Fibroblast of skin of right biceps (primary cell): Measurements from ENCODE around the gene XRCC3.

Experiments used
- DNase-seq: peaks from one replicate; pipeline ENCODE4 v3.0.0-alpha.2; 2013

Gene XRCC3

GRCh38 chr14:103657471-103657870, 57.8 kb downstream of the XRCC3 start:
- peak; percentile 78 for DNase-seq

- DNase-seq = no peak
These were observed 58.5 kb downstream of the XRCC3 start for GRCh38 chr14:103656756-103657133.

- no peak for DNase-seq
These were observed 59.1 kb downstream of the XRCC3 start for GRCh38 chr14:103656031-103656755.

- DNase-seq = no peak
These were observed 60.6 kb downstream of the XRCC3 start for GRCh38 chr14:103654619-103655018.

- no peak for DNase-seq
These were observed 61.4 kb downstream of the XRCC3 start for GRCh38 chr14:103653805-103654204.

GRCh38 chr14:103653336-103653735, 61.9 kb downstream of the XRCC3 start:
- DNase-seq = peak; percentile 17

- no peak for DNase-seq
These were observed 62.4 kb downstream of the XRCC3 start for GRCh38 chr14:103652806-103653205.

- DNase-seq = no peak
These were observed 63.7 kb downstream of the XRCC3 start for GRCh38 chr14:103651585-103651984.

GRCh38 chr14:103650213-103650612, 65.0 kb downstream of the XRCC3 start:
- no peak for DNase-seq

- no peak for DNase-seq
These were observed 66.2 kb downstream of the XRCC3 start for GRCh38 chr14:103649001-103649400.
